Transverse colon (tissue), 4 donors: ENCODE measurements around the gene MAGI2. TPM values are rescaled to one million over a fixed set of nuclear protein-coding genes. Genes with fewer than 3 reads are reported as not detected.

ENCODE experiments used
- DNase-seq: peaks from one replicate; pipeline ENCODE4 v3.0.0-alpha.2; 2019
- H3K27ac ChIP-seq, 4 donors: fragments of 200-600 bp; sonication (generic); 2 replicates each; pipeline ENCODE4 v1.5.1; 2016 to 2018; ENCODE audit warnings: inconsistent platforms in 4 of 4
- H3K27me3 ChIP-seq: fragments of 200-600 bp; sonication (generic); 2 replicates; pipeline ENCODE4 v1.5.1; 2017; ENCODE audit warnings: inconsistent platforms
- H3K36me3 ChIP-seq, 4 donors: fragments of 200-600 bp; sonication (generic); 2 replicates each; pipeline ENCODE4 v1.5.1; 2017 to 2019; ENCODE audit warnings: inconsistent platforms in 4 of 4
- H3K4me1 ChIP-seq, 4 donors: fragments of 200-600 bp; sonication (generic); 2 replicates each; pipeline ENCODE4 v1.5.1; 2017 to 2020; ENCODE audit warnings: inconsistent platforms in 4 of 4
- H3K4me3 ChIP-seq, 4 donors: fragments of 200-600 bp; sonication (generic); 1 replicate in 1 of 4; 2 replicates in 3 of 4; pipeline versions ENCODE4 v1.5.1 to v1.6.1; 2017 to 2019; ENCODE audit warnings: inconsistent platforms in 4 of 4
- H3K9me3 ChIP-seq, 2 donors: fragments of 200-600 bp; sonication (generic); 2 replicates each; pipeline ENCODE4 v1.5.1; 2017 to 2019; ENCODE audit warnings: inconsistent platforms in 2 of 2
- EP300 ChIP-seq: sonication (generic); formaldehyde crosslinking; IDR thresholded peaks from one replicate; pipeline ENCODE4 v1.6.1; 2017; ENCODE audit warnings: antibody characterized with exemption, low read depth
- POLR2A ChIP-seq: fragments of 450-650 bp; IDR thresholded peaks from one replicate; pipeline ENCODE4 v1.6.1; 2016; ENCODE audit warnings: antibody characterized with exemption, mild to moderate bottlenecking, moderate library complexity
- POLR2AphosphoS5 ChIP-seq, 3 donors: sonication (generic); formaldehyde crosslinking; IDR thresholded peaks; one replicate each; pipeline ENCODE4 v1.6.1; 2016; ENCODE audit warnings: antibody characterized with exemption in 3 of 3
- WGBS, 2 donors: methylation state at CpG; one replicate each; pipeline ENCODE4 v1.1.5; 2018; ENCODE audit warnings: low coverage in 1 of 2; 5-methylcytosine and 5-hydroxymethylcytosine counted together
- in situ Hi-C, 4 donors: fragments of 200-750 bp; cut with MboI; loops; one replicate each; pipeline versions ENCODE4 v1.15.0 to v1.15.1; 2017; ENCODE audit warnings: low sequenced_read_pairs in 3 of 4, low pct_ligation_motif_present in 1 of 4, low pct_unique_long_range_greater_than_20kb in 1 of 4
- intact Hi-C: fragments of 100-400 bp; cut with DNase I; formaldehyde crosslinking; loops from one replicate; pipeline ENCODE4 v1.15.1; 2023; ENCODE audit warnings: low total_unique reads
- total RNA-seq, 4 donors: library from RNA; depleted of rRNA; stranded (reverse); fragments of >200 nt; gene quantifications; one replicate each; pipeline ENCODE4 v1.1.0, GENCODE V29; 2016
- TF ChIP-seq, protein P1 (sequence below), 5 experiments: fragments of 200-600 bp in 3 of 5; fragments of 450-650 bp in 2 of 5; sonication (generic) in 3 of 5; IDR thresholded peaks; 1 replicate in 2 of 5; 2 replicates in 3 of 5; pipeline ENCODE4 v1.5.1; 2016 to 2017; ENCODE audit warnings: antibody characterized with exemption in 5 of 5, inconsistent platforms in 3 of 5, mild to moderate bottlenecking in 2 of 5, moderate library complexity in 1 of 5

Gene MAGI2
- total RNA-seq, 4 donors from 2014 or later, result 1.6 to 9.7 (median 4.1) TPM

DNA sequence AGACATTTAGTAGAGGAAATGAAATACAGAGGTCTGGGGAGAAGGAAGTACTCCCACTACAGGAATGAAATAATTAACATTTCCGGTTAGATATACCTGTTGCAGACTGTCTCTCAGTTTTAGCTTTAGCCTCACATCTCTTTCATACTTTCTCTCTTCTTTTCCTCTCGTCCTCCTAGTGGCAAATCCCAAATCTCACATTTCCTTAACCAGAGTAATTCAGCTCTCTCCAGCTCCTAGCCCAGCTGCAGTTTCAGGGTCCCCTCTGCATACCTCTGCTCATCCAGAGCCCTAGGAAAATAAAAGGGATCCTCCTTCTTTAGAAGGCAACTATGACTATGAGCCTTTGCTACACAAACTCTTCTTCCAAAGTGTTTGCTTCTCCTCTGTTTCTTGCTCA, 1011.7 kb downstream of the MAGI2 start:
- H3K4me1 ChIP-seq, result no peaks in the 10 kb centered on the region
- TF ChIP-seq EP300, result no peak
- TF ChIP-seq, protein P1, sequence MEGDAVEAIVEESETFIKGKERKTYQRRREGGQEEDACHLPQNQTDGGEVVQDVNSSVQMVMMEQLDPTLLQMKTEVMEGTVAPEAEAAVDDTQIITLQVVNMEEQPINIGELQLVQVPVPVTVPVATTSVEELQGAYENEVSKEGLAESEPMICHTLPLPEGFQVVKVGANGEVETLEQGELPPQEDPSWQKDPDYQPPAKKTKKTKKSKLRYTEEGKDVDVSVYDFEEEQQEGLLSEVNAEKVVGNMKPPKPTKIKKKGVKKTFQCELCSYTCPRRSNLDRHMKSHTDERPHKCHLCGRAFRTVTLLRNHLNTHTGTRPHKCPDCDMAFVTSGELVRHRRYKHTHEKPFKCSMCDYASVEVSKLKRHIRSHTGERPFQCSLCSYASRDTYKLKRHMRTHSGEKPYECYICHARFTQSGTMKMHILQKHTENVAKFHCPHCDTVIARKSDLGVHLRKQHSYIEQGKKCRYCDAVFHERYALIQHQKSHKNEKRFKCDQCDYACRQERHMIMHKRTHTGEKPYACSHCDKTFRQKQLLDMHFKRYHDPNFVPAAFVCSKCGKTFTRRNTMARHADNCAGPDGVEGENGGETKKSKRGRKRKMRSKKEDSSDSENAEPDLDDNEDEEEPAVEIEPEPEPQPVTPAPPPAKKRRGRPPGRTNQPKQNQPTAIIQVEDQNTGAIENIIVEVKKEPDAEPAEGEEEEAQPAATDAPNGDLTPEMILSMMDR (IDR thresholded peaks at IDR 0.05), result no peak
- no peak for TF ChIP-seq POLR2A
- no peak for TF ChIP-seq POLR2AphosphoS5 (IDR thresholded peaks at IDR 0.05)
- H3K27ac ChIP-seq, result no peak overlapping the region
- no peaks in the 10 kb centered on the region for H3K36me3 ChIP-seq
- H3K4me3 ChIP-seq, result no peak overlapping the region
- no peaks in the 10 kb centered on the region for H3K9me3 ChIP-seq
- intact Hi-C loops, result no loop called here
- no peak for DNase-seq
- no peaks in the 10 kb centered on the region for H3K27me3 ChIP-seq
- in situ Hi-C loops, result no loop called here
- WGBS, 2 donors, result 53 to 75% methylated on average over 2 of the region's 2 CpGs

DNA sequence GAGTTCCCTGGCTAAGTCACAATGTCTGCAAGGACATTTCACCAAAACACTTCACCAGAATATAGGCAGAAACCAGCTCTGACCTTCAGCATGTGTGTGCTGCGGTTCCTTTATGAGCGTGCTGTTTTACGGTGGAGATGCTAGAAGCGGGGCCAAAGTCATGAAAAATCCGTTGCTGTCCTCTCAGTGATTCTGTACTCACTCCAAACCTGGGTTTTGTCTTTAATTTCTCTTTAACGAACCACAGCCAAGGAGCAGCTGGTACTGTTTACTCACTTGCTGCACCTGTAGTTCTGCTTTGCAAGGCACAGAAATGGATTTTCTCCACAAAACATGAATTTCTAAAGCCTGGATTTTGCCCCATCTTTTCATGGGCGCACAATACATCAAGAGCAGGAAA, 1015.0 kb downstream of the MAGI2 start:
- Histone ChIP-seq H3K27ac (no peak overlapping the region), H3K4me1 (no peaks in the 10 kb centered on the region), H3K4me3 (no peak overlapping the region), H3K9me3 (no peaks in the 10 kb centered on the region), H3K36me3 (no peaks in the 10 kb centered on the region), H3K27me3 (no peaks in the 10 kb centered on the region)
- TF ChIP-seq POLR2AphosphoS5 (IDR thresholded peaks at IDR 0.05), result no peak
- no peak for TF ChIP-seq EP300
- no peak for TF ChIP-seq POLR2A
- TF ChIP-seq, protein P1 (IDR thresholded peaks at IDR 0.05), result no peak
- DNase-seq, result no peak
- 45 to 81% methylated on average over 7 of the region's 7 CpGs for WGBS, 2 donors
- in situ Hi-C loops, result no loop called here
- intact Hi-C loops, result no loop called here

DNA sequence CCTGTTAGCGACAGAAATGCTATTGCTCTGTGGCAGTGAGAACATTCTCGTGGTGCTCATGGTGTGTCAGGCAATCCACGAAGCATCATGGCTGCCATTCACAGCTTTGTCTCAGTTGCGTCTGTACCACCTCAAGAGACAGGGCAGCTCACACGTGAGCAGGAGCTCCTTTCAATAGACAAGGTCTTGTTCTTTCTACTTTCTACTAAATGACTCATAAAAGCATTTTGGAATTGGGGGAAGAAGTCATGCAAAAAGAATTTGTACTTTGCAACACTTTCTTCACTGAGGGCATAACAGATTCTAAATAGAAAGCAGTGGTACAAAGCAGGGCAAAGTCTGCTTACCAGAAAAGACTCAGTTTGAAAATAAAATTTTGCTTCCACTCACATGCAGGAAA, 1016.3 kb downstream of the MAGI2 start:
- DNase-seq, result no peak
- Histone ChIP-seq H3K9me3 (no peaks in the 10 kb centered on the region), H3K27ac (no peak overlapping the region), H3K4me1 (no peaks in the 10 kb centered on the region), H3K36me3 (no peaks in the 10 kb centered on the region), H3K4me3 (no peak overlapping the region), H3K27me3 (no peaks in the 10 kb centered on the region)
- intact Hi-C loops (no loop called here), in situ Hi-C loops (no loop called here)
- 42 to 63% methylated on average over 3 to 5 of the region's 5 CpGs for WGBS, 2 donors
- TF ChIP-seq POLR2A (no peak), EP300 (no peak), POLR2AphosphoS5 (IDR thresholded peaks at IDR 0.05) (no peak)

DNA sequence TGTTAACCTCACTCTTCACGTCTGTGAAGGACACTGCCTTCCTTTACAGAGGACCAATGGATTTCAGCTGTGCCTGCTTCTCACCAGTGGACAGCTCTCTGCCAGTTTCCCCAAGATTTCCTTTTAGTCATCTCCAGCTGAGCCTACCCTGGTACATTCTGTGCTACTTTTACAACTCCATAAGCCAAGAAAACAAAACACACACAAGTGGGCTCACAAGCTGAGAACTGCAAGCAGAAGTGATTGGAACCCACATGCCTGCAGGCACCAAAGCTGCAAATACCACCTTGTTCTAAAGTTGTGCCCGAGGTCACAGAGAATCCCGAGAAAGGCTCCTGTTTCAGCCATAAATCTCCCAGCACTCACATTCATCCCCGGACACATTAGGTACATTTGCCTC, 1018.1 kb downstream of the MAGI2 start:
- Histone ChIP-seq H3K4me1 (no peaks in the 10 kb centered on the region), H3K9me3 (no peaks in the 10 kb centered on the region), H3K4me3 (no peak overlapping the region), H3K27me3 (no peaks in the 10 kb centered on the region), H3K36me3 (no peaks in the 10 kb centered on the region), H3K27ac (no peak overlapping the region)
- TF ChIP-seq EP300 (no peak), POLR2A (no peak), POLR2AphosphoS5 (IDR thresholded peaks at IDR 0.05) (no peak)
- TF ChIP-seq, protein P1 (IDR thresholded peaks at IDR 0.05), result no peak
- DNase-seq, result no peak
- WGBS, 2 donors, result 76 to 78% methylated on average over 2 to 4 of the region's 4 CpGs
- intact Hi-C loops, result no loop called here
- in situ Hi-C loops, result no loop called here

DNA sequence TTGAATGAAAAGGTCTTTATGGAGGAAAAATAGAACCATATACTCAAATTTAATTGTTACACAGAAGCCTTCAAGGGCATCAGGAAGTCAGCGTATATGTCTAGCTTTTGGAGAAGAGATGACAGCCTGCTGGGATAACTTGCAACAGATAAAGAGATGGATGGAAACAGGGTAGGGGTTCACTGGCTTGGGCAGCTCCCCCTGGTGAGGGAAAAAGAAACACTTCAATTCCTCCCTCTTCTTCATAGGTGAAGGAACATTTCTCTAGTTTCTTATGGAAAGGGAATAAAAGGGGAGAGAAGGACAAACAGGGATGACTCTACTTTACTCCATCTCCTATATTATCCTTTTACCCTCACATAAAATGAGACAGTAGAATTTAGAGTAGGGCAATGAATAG, 1019.2 kb downstream of the MAGI2 start:
- Histone ChIP-seq H3K36me3 (no peaks in the 10 kb centered on the region), H3K27me3 (no peaks in the 10 kb centered on the region), H3K4me1 (no peaks in the 10 kb centered on the region), H3K4me3 (no peak overlapping the region), H3K27ac (no peak overlapping the region), H3K9me3 (no peaks in the 10 kb centered on the region)
- TF ChIP-seq EP300 (no peak), POLR2A (no peak), POLR2AphosphoS5 (IDR thresholded peaks at IDR 0.05) (no peak)
- TF ChIP-seq, protein P1 (IDR thresholded peaks at IDR 0.05), result no peak
- intact Hi-C loops (no loop called here), in situ Hi-C loops (no loop called here)
- DNase-seq, result no peak
- 69 to 91% methylated on average over 1 of the region's 1 CpG for WGBS, 2 donors
